K562 (cell line): ENCODE data around the gene ARL4C. TPM values are rescaled to one million over a fixed set of nuclear protein-coding genes. Genes with fewer than 3 reads are reported as not detected.

Experiments used
- ATAC-seq: fragments of 200-7000 bp; cut with Tn5 transposase; 3 replicates; pipeline ENCODE4 v1.9.1; 2020; ENCODE audit warnings: moderate library complexity
- BruUV-seq: library from RNA; stranded (reverse); fragments of 400-500 nt; replicated peaks from 2 replicates; lab custom pipeline; 2021; lab: Mats Ljungman, UMichigan
- CTCF ChIA-PET: fragments of 300-600 bp; formaldehyde crosslinking; extraction: SDS; loops from one replicate; lab custom pipeline; 2021; ENCODE audit warnings: low intra/inter-chr PET ratio; lab: Yijun Ruan, JAX
- POLR2A ChIA-PET: fragments of 300-600, 350-650 bp; sonication (Branson Sonifier 250); formaldehyde crosslinking; extraction: SDS; loops from one replicate; lab custom pipeline; 2021; ENCODE audit warnings: antibody characterized with exemption, inconsistent platforms; lab: Yijun Ruan, JAX
- DNase-seq, 4 experiments: peaks; one replicate each; pipeline versions ENCODE4 v3.0.0 to v3.0.0-alpha.2; 2011 to 2018; ENCODE audit warnings: low spot score in 3 of 4, mixed read lengths in 3 of 4; ENCODE audit errors: extremely low read depth in 1 of 4
- FAIRE-seq: peaks from 2 replicates; lab custom pipeline; 2011; peaks lifted over from hg19 to GRCh38; lab: Jason Lieb, UNC
- H2AFZ ChIP-seq: 2 replicates; pipeline ENCODE4 v1.6.0; 2011; ENCODE audit warnings: low read depth, low read length, control low read depth, inconsistent platforms
- H3K27ac ChIP-seq: fragments of 200-600 bp; 3 replicates; pipeline ENCODE4 v1.8.0; 2011; ENCODE audit warnings: low read depth, mild to moderate bottlenecking, control low read depth, inconsistent platforms, low read length, moderate library complexity, mixed read lengths; ENCODE audit errors: extremely low read depth
- H3K27me3 ChIP-seq, 2 experiments: fragments of 300-600 bp in 1 of 2; 2 replicates in 1 of 2; 3 replicates in 1 of 2; pipeline versions ENCODE4 v1.6.0 to v1.8.0; 2011; ENCODE audit warnings: inconsistent platforms in 2 of 2, low read length in 2 of 2, mild to moderate bottlenecking in 1 of 2, mixed read lengths in 1 of 2, moderate library complexity in 1 of 2; ENCODE audit not compliant: control insufficient read depth in 2 of 2, insufficient read depth in 2 of 2
- H3K36me3 ChIP-seq: fragments of 300-600 bp; 3 replicates; pipeline ENCODE4 v1.8.0; 2011; ENCODE audit warnings: mild to moderate bottlenecking, low read length, inconsistent platforms; ENCODE audit not compliant: control insufficient read depth, insufficient read depth
- H3K4me1 ChIP-seq, 2 experiments: fragments of 200-600 bp in 1 of 2; replicated peaks in 1 of 2; 2 replicates in 1 of 2; 3 replicates in 1 of 2; pipeline versions ENCODE4 v1.5.1 to v1.8.0; 2011; ENCODE audit warnings: inconsistent platforms in 2 of 2, low read length in 2 of 2, mild to moderate bottlenecking in 1 of 2, mixed read lengths in 1 of 2, moderate library complexity in 1 of 2; ENCODE audit not compliant: control insufficient read depth in 2 of 2, insufficient read depth in 2 of 2
- H3K4me2 ChIP-seq: 2 replicates; pipeline ENCODE4 v1.6.1; 2011; ENCODE audit warnings: low read length, control low read depth, inconsistent platforms, mixed read lengths; ENCODE audit not compliant: insufficient read depth
- H3K4me3 ChIP-seq: fragments of 200-600 bp; sonication (generic), shearing (Covaris generic); 2 replicates; pipeline ENCODE4 v1.5.1; 2016; ENCODE audit warnings: control low read depth, inconsistent platforms
- H3K79me2 ChIP-seq: fragments of 200-600 bp; 3 replicates; pipeline ENCODE4 v1.8.0; 2011; ENCODE audit warnings: low read length, inconsistent platforms; ENCODE audit not compliant: control insufficient read depth, insufficient read depth
- H3K9ac ChIP-seq, 2 experiments: 2 replicates each; pipeline versions ENCODE4 v1.6.0 to v1.6.1; 2011; ENCODE audit warnings: low read depth in 2 of 2, low read length in 2 of 2, control low read depth in 1 of 2, inconsistent platforms in 1 of 2, mild to moderate bottlenecking in 1 of 2, mixed read lengths in 1 of 2; ENCODE audit not compliant: insufficient read depth in 1 of 2
- H3K9me1 ChIP-seq: one replicate; pipeline ENCODE4 v1.6.0; 2011; ENCODE audit warnings: inconsistent platforms, mild to moderate bottlenecking, low read length, moderate library complexity; ENCODE audit not compliant: control insufficient read depth, insufficient read depth
- H3K9me3 ChIP-seq: replicated peaks from 2 replicates; pipeline ENCODE4 v1.5.1; 2011; ENCODE audit warnings: low read depth, low read length, inconsistent platforms; ENCODE audit not compliant: control insufficient read depth, insufficient read depth
- H4K20me1 ChIP-seq: replicated peaks from 2 replicates; pipeline ENCODE4 v1.6.1; 2011; ENCODE audit warnings: low read length, inconsistent platforms, mixed read lengths; ENCODE audit not compliant: control insufficient read depth, insufficient read depth
- ATF1 ChIP-seq, 2 experiments: fragments of 450-650 bp in 1 of 2; IDR thresholded peaks; 2 replicates each; pipeline ENCODE4 v1.6.1; 2016; ENCODE audit warnings: missing compliant biosample characterization in 1 of 2, missing genetic modification characterization in 1 of 2
- ATF7 ChIP-seq: fragments of 450-650 bp; IDR thresholded peaks from 2 replicates; pipeline ENCODE4 v1.7.1; 2014; ENCODE audit warnings: mild to moderate bottlenecking, moderate library complexity
- CHD7 ChIP-seq: fragments of 200-600 bp; sonication (generic); IDR thresholded peaks from one replicate; pipeline ENCODE4 v1.6.1; 2012; ENCODE audit warnings: mild to moderate bottlenecking, low read depth, low read length, inconsistent platforms
- JUND ChIP-seq, 2 experiments: IDR thresholded peaks; 2 replicates in 1 of 2; 3 replicates in 1 of 2; pipeline ENCODE4 v1.6.1; 2011; ENCODE audit warnings: borderline replicate concordance in 2 of 2, low read depth in 2 of 2, low read length in 2 of 2, improper control_type of control experiment in 1 of 2, missing biosample characterization in 1 of 2, missing genetic modification characterization in 1 of 2, missing genetic modification reagents in 1 of 2
- SMARCA4 ChIP-seq: fragments of 450-650 bp; IDR thresholded peaks from 2 replicates; pipeline ENCODE4 v1.6.1; 2016
- SOX6 ChIP-seq: fragments of 450-650 bp; IDR thresholded peaks from 2 replicates; pipeline ENCODE4 v1.6.1; 2014; ENCODE audit warnings: mild to moderate bottlenecking
- WGBS: fragments of 100-300 bp; shearing (Covaris generic); methylation state at CpG from one replicate; pipeline ENCODE4 v1.1.6; 2016; ENCODE audit warnings: low coverage, mixed read lengths; ENCODE audit not compliant: insufficient coverage; ENCODE audit errors: missing lambda C conversion rate; 5-methylcytosine and 5-hydroxymethylcytosine counted together
- in situ Hi-C: fragments of 300-500 bp; cut with MboI; formaldehyde crosslinking; loops from 4 replicates; pipeline ENCODE4 v1.15.0; 2018; ENCODE audit warnings: inconsistent platforms, mixed read lengths
- intact Hi-C: fragments of 100-400 bp; cut with micrococcal nuclease; formaldehyde crosslinking; loops from 2 replicates; pipeline ENCODE4 v1.14.2; 2022
- polyA plus RNA-seq, 8 experiments: library from polyadenylated mRNA; depleted of rRNA in 4 of 8; stranded (reverse) in 5 of 8; unstranded in 3 of 8; fragments of >200 nt; fragmentation: Nextera tagmentation in 2 of 8; fragmentation: Illumina TruSeq in 1 of 8; extraction: Ambion mirVana in 2 of 8; extraction: Trizol in 1 of 8; gene quantifications; 2 replicates each; pipeline versions ENCODE4 v1.2.1 to v1.2.3, GENCODE V29; 2011 to 2014; ENCODE audit warnings: inconsistent platforms in 1 of 8, missing spikeins in 1 of 8
- total RNA-seq, 7 experiments: library from RNA; depleted of rRNA in 6 of 7; stranded (reverse); fragments of >200 nt in 6 of 7; fragmentation: Illumina TruSeq in 2 of 7; extraction: Trizol in 2 of 7; gene quantifications; 2 replicates each; pipeline versions ENCODE4 v1.2.1 to v1.2.3, GENCODE V29; 2011 to 2021; ENCODE audit warnings: low replicate concordance in 1 of 7
- TF ChIP-seq, protein P1 (sequence below), 2 experiments: fragments of 450-650 bp in 1 of 2; sonication (generic) in 1 of 2; formaldehyde crosslinking in 1 of 2; IDR thresholded peaks in 1 of 2; conservative IDR thresholded peaks in 1 of 2; 2 replicates each; pipeline versions ENCODE4 v1.6.1 to v1.8.1; 2016 to 2023; ENCODE audit warnings: mild to moderate bottlenecking in 2 of 2, moderate library complexity in 2 of 2, inconsistent platforms in 1 of 2, missing genetic modification reagents in 1 of 2

Gene ARL4C
- total and polyA plus RNA-seq, 9 of the 15 experiments (the other 6 are each of a cell fraction or from before 2014, with no cell fraction given) = 0.03 to 0.11 (median 0.04) TPM; not detected in 5

DNA sequence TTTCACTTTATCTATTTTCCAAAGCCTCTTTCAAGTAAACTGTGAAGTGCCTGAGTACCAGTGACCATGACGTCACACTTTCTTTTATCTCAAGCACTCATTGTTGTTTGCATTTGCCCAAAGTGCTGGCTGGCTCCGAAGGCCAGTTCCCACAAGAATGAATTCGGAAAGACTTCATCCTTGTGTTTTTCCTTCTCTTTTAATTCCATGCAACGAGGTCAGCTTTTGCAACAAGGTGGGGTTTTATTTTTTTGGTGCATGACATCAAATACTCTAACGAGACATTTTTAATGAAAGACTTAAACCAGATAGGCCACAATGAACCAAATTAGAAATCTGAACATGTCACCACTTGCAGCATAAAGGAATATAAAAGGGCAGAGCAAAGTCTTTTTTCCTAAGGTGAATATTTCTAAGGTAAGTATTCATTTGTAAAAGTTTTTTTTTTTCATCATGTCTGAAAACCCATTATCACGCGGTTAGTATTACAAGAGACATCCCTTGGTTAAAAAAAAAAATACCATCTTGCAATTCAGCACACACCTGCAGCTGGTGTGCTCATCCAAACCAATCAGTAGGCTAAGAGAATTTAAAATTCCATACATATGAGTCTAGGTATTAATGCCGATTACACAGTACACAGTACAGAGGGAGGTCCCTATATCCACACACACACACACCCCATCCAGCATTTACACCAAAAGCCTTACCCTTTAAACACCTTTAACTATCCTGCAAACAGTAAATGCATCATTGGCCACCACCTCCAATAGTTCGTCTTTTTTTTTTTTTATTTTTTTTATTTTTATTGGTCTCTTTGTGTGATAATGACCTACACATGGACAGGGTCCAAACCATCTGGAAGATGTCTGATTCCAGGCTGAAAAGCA, 2.3 kb downstream of the ARL4C start:
- peaks cover 0 to 19% of the 10 kb centered on the region in 2 experiments; a peak in 2 of 5 replicates for H3K4me1 ChIP-seq
- peak; percentile 33; the same call in 1 of the 2 replicates for TF ChIP-seq SOX6
- TF ChIP-seq ATF1 (CRISPR knock-in tag; IDR thresholded peaks at IDR 0.05) = no peak
- TF ChIP-seq ATF1 (tag; IDR thresholded peaks at IDR 0.05) = peak; percentile 52; the same call in 1 of the 2 replicates
- TF ChIP-seq CHD7 = no peak
- TF ChIP-seq SMARCA4 = no peak
- peak; percentile 85 for TF ChIP-seq ATF7
- TF ChIP-seq, protein P1, sequence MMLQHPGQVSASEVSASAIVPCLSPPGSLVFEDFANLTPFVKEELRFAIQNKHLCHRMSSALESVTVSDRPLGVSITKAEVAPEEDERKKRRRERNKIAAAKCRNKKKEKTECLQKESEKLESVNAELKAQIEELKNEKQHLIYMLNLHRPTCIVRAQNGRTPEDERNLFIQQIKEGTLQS (IDR thresholded peaks at IDR 0.05) = peak; percentile 69
- TF ChIP-seq, protein P1 (CRISPR knock-in tag; conservative IDR thresholded peaks at IDR 0.05) = no peak
- TF ChIP-seq JUND (IDR thresholded peaks at IDR 0.05; ENCODE audit: borderline replicate concordance, low read depth, low read length) = peak; percentile 25; the same call in 1 of the 2 replicates
- peak; percentile 35; the same call in 1 of the 3 replicates for TF ChIP-seq JUND (tag; IDR thresholded peaks at IDR 0.05; ENCODE audit: borderline replicate concordance, low read depth, low read length)

More for the DNA sequence above, 2.3 kb downstream of the ARL4C start:
- FAIRE-seq = no peak
- Histone ChIP-seq H3K4me3 (no peak overlapping the region), H3K4me2 (no peak overlapping the region), H3K9me3 (no peaks in the 10 kb centered on the region), H4K20me1 (no peaks in the 10 kb centered on the region; the same call in 1 of the 2 replicates), H3K79me2 (no peaks in the 10 kb centered on the region), H3K9ac (no peak overlapping the region), H2AFZ (no peak overlapping the region), H3K27ac (no peak overlapping the region), H3K27me3 (peaks cover 4 to 8% of the 10 kb centered on the region in 2 experiments; a peak in 3 of 5 replicates), H3K36me3 (no peaks in the 10 kb centered on the region), H3K9me1 (no peaks in the 10 kb centered on the region)
- CTCF ChIA-PET = no interaction called here
- no TSS peak for BruUV-seq
- WGBS = 28% methylated on average over 9 of the region's 9 CpGs
- POLR2A ChIA-PET = no interaction called here
- peak in 1 of 4 experiments; percentile 3 for DNase-seq
- ATAC-seq = no peak
- intact Hi-C loops = no loop called here
- in situ Hi-C loops = no loop called here
